ENCODE results near the gene CRELD2. TPM values are rescaled to one million over a fixed set of nuclear protein-coding genes. Genes with fewer than 3 reads are reported as not detected.

The CRELD2 gene
- total and polyA plus RNA-seq, 2 of the 13 experiments (the other 11 are each of a cell fraction or from before 2014, with no cell fraction given): 17.2 to 44.7 TPM

GRCh38 chr22:49970528-49971231 is 52.2 kb downstream of the CRELD2 start (continued):
- no peak for TF ChIP-seq SMARCC2 (IDR thresholded peaks at IDR 0.05)
- no peak for TF ChIP-seq ARID3A (IDR thresholded peaks at IDR 0.05; ENCODE audit: low read depth, low read length)
- 0 out of 2 replicates have a peak, but pooled peaks have one; percentile 30 for TF ChIP-seq MED13 (CRISPR knock-in tag; IDR thresholded peaks at IDR 0.05)
- peak; percentile 69 for TF ChIP-seq TEAD3 (CRISPR knock-in tag; optimal IDR thresholded peaks at IDR 0.05; ENCODE audit: borderline replicate concordance)
- no peak; the same call in 1 of the 2 replicates for TF ChIP-seq SP4 (CRISPR knock-in tag; IDR thresholded peaks at IDR 0.05)
- TF ChIP-seq HMGA1 (CRISPR knock-in tag; conservative IDR thresholded peaks at IDR 0.05): no peak
- TF ChIP-seq ZBTB40 (IDR thresholded peaks at IDR 0.05): no peak
- TF ChIP-seq ZBTB40 (CRISPR knock-in tag; IDR thresholded peaks at IDR 0.05): no peak
- TF ChIP-seq ZNF205 (CRISPR knock-in tag; IDR thresholded peaks at IDR 0.05): peak; percentile 60; the same call in 1 of the 2 replicates
- TF ChIP-seq SETDB1 (CRISPR knock-in tag; IDR thresholded peaks at IDR 0.05; ENCODE audit: borderline replicate concordance): no peak
- TF ChIP-seq ZZZ3 (CRISPR knock-in tag; IDR thresholded peaks at IDR 0.05; ENCODE audit: borderline replicate concordance): no peak
- TF ChIP-seq, protein P1, sequence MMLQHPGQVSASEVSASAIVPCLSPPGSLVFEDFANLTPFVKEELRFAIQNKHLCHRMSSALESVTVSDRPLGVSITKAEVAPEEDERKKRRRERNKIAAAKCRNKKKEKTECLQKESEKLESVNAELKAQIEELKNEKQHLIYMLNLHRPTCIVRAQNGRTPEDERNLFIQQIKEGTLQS (CRISPR knock-in tag; IDR thresholded peaks at IDR 0.05): peak; percentile 97
- no peak for TF ChIP-seq TOE1 (CRISPR knock-in tag; IDR thresholded peaks at IDR 0.05)
- TF ChIP-seq, protein P2, sequence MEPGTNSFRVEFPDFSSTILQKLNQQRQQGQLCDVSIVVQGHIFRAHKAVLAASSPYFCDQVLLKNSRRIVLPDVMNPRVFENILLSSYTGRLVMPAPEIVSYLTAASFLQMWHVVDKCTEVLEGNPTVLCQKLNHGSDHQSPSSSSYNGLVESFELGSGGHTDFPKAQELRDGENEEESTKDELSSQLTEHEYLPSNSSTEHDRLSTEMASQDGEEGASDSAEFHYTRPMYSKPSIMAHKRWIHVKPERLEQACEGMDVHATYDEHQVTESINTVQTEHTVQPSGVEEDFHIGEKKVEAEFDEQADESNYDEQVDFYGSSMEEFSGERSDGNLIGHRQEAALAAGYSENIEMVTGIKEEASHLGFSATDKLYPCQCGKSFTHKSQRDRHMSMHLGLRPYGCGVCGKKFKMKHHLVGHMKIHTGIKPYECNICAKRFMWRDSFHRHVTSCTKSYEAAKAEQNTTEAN (CRISPR knock-in tag; conservative IDR thresholded peaks at IDR 0.05): peak; percentile 88
- TF ChIP-seq HNRNPH1 (optimal IDR thresholded peaks at IDR 0.05; ENCODE audit: low read depth, low read length): no peak
- no peak for TF ChIP-seq ZKSCAN1 (IDR thresholded peaks at IDR 0.05; ENCODE audit: low read length)
- TF ChIP-seq ZNF746 (CRISPR knock-in tag; IDR thresholded peaks at IDR 0.05): peak; percentile 95
- peak; percentile 79 for TF ChIP-seq ZNF772 (CRISPR knock-in tag; IDR thresholded peaks at IDR 0.05)
- no peak for TF ChIP-seq ZKSCAN5 (CRISPR knock-in tag; IDR thresholded peaks at IDR 0.05)

Data from HepG2 (cell line).